ENCODE data around the gene TARS3. TPM values are rescaled to one million over a fixed set of nuclear protein-coding genes. Genes with fewer than 3 reads are reported as not detected.
"Not testable (repeated sequence)": the region's sequence is repeated elsewhere in the genome, so short reads cannot be mapped to it uniquely, and the experiment has no call there.

Gene TARS3
- total RNA-seq: 10 to 100 TPM; 11.4 to 20.5 (median 15.3) TPM

DNA sequence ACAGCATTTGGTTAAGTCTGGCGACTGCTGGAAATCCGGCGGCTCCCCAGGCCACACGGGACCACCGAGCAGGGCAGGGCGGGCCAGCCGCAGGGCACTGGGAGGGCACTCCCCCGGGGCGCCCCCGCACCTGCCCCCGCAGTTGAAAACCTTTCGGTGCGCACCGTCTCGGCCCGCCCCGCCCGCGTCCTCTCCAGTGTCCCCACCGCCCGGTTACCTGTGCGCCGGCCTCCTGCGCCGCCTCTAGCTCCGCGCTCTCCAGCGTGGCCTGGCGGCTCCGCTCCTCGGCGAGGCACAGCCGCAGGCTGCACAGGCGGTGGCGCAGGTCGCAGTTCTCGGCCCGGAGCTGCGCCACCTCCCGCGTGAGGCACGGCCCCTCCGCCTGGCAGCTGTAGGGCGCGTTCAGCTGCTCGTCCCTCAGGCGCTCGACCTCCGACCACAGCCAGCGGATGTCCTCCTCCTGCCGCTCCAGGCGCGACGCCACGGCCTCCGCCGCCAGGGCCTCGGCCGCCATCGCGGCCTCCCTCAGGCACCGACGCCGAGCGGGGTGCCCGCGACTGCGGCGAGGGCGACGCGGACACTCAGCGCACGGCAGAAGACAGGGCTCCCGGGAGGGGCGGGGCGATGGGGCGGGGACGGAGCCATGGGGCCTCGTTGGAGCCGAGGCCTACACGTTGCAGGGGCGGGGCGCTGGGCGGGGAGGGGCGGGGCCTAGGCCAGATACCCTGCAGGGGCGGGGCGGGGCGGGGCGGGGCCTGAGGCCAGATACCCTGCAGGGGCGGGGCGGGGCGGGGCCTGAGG, at the start of gene TARS3:
Gene TARS3 (minus strand): TSS at position 600 of the 801 bp plus-strand sequence. CDS start 86 bp downstream, at position 514.
- ATAC-seq (ENCODE audit: low FRiP score): peak; percentile 99
- TF ChIP-seq, protein P1, sequence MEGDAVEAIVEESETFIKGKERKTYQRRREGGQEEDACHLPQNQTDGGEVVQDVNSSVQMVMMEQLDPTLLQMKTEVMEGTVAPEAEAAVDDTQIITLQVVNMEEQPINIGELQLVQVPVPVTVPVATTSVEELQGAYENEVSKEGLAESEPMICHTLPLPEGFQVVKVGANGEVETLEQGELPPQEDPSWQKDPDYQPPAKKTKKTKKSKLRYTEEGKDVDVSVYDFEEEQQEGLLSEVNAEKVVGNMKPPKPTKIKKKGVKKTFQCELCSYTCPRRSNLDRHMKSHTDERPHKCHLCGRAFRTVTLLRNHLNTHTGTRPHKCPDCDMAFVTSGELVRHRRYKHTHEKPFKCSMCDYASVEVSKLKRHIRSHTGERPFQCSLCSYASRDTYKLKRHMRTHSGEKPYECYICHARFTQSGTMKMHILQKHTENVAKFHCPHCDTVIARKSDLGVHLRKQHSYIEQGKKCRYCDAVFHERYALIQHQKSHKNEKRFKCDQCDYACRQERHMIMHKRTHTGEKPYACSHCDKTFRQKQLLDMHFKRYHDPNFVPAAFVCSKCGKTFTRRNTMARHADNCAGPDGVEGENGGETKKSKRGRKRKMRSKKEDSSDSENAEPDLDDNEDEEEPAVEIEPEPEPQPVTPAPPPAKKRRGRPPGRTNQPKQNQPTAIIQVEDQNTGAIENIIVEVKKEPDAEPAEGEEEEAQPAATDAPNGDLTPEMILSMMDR (IDR thresholded peaks at IDR 0.05): no peak
- peak; percentile 78 for DNase-seq (ENCODE audit: low spot score)

DNA sequence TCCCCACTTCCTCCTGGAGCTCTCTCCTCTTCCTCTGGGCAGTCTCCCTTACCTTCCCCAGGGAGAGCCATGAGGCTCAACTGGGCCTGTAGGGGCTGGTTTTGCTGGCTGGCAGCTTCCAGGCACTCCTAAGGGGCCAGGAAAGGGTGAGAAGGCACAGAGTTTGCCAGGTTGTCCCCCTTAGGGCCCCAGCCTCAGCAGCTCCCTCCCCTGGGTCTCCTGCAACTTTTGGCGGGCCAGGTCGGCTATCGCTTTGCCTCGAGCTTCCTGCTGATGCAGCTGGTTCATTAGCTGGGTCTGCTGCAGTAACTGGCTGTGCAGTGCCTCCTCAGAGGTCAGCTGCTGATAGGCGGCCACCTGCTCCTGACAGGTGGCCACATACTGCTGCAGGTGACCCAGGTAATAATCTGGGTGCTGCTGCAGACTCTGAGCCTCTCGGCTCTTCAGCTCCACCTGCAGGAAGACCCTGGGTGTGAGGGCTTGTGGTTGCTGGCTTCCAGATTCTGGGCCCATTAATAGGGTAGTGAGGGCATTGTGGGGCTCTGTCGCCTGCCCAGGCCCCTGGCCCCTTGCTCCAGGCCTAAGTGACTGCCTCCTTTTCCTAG, 49.3 kb upstream of the TARS3 start:
- ATAC-seq (ENCODE audit: low FRiP score) (no peak), DNase-seq (ENCODE audit: low spot score) (no peak)
- TF ChIP-seq, protein P1 (IDR thresholded peaks at IDR 0.05): no peak

DNA sequence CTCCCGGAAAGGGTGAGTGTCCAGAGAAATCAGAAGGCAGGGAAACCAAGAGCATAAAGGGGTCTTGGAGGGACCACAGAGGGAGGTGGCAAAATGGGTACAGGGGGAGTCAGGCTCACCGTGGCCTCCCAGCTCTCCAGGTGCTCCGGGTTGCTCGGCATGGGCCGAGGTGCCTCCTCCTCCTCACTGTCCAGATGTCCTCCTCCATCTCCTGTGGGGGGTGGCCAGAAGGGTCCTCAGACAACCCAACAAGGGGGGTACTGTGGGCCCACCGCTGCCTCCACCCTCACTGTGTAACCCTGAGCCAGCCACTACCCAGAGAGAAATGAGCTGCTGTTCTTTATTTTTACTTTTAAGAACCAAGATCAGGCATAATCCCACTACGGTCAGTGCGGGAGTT, 48.6 kb upstream of the TARS3 start:
- ATAC-seq (ENCODE audit: low FRiP score) (no peak), DNase-seq (ENCODE audit: low spot score) (no peak)
- TF ChIP-seq, protein P1 (IDR thresholded peaks at IDR 0.05): no peak

DNA sequence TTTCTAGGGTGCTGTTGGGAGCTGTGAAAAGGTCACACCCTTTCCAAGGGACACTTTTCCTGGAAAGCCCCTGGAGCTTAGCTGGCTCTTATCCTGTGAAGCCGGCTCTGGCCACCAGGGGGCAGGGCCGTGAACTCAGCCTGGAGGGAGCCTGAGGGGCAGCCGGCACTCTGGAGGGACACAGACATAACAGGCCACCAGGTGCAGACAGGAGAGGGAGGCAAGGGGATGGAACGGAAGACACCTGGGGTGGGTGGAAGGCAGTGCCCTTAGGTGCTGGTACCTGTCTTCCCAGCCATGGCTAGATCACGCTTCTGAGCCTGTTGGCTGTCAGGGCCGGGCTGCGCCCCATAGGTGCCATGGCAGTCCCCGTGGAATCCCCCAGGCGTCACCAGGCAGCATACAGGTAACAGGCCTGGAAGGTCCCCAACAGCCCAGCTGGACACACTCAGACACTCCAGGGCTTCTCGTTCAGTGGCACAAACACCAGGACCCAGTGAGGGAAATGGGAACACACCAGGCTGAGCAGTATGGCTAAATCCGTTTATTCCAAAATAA, 42.9 kb upstream of the TARS3 start:
- not testable (repeated sequence) for ATAC-seq (ENCODE audit: low FRiP score); DNase-seq (ENCODE audit: low spot score)

DNA sequence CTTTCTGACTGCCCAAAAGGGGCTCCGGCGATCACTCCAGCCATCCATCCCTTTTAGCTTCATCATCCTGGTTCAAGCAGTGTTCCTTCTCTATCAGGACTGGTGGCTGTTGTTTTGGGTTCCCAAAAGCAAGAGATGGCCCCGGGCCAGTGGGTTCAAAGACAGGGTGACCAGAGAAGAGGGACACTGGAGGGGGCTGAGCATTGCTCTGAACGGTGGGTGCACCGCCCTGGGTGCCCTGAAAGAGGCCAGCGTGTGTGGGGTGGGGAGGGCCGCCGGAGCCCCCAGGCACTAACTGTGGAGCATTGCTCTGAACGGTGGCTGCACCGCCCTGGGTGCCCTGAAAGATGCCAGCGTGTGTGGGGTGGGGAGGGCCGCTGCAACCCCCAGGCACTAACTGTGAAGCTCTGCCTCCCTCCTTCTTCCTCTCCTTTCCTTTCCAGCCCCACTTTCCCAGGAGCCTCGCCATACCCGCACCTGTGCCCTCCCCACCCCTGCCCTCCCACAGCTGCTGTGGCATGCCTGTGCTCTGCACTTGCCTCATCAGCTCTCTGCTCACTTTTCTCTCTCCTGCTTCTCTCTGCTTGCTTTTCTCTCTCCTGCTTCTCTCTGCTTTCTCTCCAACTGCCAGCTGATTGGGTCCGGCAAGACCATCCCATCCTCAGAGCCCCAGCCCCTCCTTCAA, 41.6 kb upstream of the TARS3 start:
- TF ChIP-seq, protein P1 (IDR thresholded peaks at IDR 0.05): no peak
- DNase-seq (ENCODE audit: low spot score) (no peak), ATAC-seq (ENCODE audit: low FRiP score) (no peak)

DNA sequence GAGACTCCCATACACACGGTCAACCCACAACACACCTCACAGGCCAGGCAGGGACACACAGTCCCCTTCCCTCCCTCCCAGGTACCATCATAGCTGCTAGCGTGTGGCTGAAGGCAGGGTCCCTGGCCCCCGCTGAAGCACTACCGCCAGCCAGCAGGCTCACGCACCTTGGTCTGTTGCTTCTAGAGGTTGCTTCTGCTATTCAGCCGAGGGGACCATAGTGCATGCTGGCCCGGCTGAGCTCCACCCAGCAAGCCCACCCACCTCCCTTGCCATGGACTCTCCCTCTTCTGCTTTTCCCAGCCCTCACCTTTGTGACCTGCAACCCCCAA, 41.0 kb upstream of the TARS3 start:
- DNase-seq (ENCODE audit: low spot score); ATAC-seq (ENCODE audit: low FRiP score): not testable (repeated sequence)

DNA sequence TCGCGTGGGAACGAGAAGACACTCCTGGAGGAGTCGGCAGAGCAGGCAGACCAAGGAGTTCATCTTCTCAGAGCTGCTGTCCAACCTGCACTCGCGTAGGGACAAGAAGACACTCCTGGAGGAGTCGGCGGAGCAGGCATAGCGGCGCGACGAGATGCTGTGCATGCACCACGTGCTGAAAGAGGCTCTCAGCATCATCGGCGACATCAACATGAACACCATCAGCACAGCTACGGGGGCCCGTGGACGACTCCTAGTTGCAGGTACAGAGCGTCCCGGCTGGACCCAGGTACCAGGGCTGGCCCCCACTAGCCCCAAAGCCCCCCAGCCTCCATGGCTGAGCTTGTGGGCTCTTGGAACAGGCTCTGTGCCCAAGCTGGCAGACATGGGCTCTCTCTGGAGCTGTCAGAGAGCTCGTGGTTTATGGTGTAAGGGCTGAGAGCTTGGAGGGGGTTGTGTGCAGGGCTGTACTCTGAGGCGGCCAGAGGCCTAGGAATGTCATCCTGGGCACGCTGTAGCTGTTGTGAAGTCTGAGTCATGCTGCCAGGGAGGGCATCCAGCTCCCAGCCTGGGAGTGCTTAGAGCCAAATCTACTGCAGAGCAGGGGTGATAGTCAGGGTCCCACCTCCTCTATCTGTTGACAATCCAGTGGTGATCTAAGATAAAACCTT, 40.5 kb upstream of the TARS3 start:
- not testable (repeated sequence) for ATAC-seq (ENCODE audit: low FRiP score); DNase-seq (ENCODE audit: low spot score)

DNA sequence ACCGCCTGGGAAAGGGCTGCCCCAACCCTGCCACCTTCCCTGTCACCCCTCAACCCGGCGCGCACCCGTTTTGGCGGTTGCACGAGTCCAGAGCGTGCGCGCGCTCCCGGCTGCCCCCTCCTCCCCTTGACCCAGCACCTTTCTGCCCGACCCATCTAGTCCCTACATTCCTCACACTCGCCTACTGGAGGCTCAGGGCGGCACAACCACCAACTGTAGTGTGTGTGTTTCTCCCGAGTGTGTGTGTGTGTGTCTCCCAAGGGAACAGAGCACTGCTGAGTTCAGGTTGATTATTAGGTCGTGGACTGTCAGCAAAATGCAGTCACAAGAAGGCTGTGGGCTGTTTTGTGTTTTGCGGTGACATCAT, 22.4 kb upstream of the TARS3 start:
- ATAC-seq (ENCODE audit: low FRiP score); DNase-seq (ENCODE audit: low spot score): not testable (repeated sequence)

DNA sequence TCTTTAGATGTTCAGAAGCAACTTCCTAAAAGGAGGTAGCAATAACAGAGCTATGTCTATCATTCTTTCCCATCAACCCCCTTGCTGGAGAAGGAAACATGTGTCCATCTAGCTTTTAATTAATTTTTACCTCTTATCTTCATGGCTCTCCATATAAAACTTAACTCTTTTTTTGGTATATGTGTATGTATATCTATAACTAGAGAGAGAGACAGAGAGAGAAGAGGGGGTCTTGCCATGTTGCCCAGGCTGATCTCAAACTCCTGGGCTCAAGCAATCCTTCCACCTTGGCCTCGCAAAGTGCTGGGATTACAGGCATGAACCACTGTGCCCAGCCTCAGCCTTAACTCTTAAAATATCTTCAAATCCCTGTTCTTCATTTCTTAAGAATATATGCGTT, 10.6 kb upstream of the TARS3 start:
- ATAC-seq (ENCODE audit: low FRiP score); DNase-seq (ENCODE audit: low spot score): not testable (repeated sequence)
